ENCODE results near the gene NOX3. TPM values are rescaled to one million over a fixed set of nuclear protein-coding genes. Genes with fewer than 3 reads are reported as not detected.

The NOX3 gene
- total RNA-seq, 2 donors from 2014 or later = not detected

- Mint-ChIP-seq H3K4me1 (ENCODE audit: low read depth) (no peaks in the 10 kb centered on the region), H3K9me3 (peaks cover 5 to 10% of the 10 kb centered on the region in 2 donors), H3K27ac (no peak overlapping the region), H3K27me3 (ENCODE audit: low read depth) (no peaks in the 10 kb centered on the region), H3K36me3 (ENCODE audit: insufficient read depth in 2 of 2) (peaks cover 6 to 7% of the 10 kb centered on the region in 2 donors), H3K4me3 (no peak overlapping the region)
- DNase-seq = no peak
- no peak for ATAC-seq (replicated peaks in 1 of 2)
Measured at GRCh38 chr6:155354167-155354566, 101.5 kb downstream of the NOX3 start.

GRCh38 chr6:155352811-155353210, 102.8 kb downstream of the NOX3 start:
- Mint-ChIP-seq H3K27ac (no peak overlapping the region), H3K36me3 (ENCODE audit: insufficient read depth in 2 of 2) (peaks cover 8 to 10% of the 10 kb centered on the region in 2 donors), H3K9me3 (peaks cover 7% of the 10 kb centered on the region in 2 donors), H3K4me1 (ENCODE audit: low read depth) (peaks cover 5% of the 10 kb centered on the region), H3K27me3 (ENCODE audit: low read depth) (no peaks in the 10 kb centered on the region), H3K4me3 (no peak overlapping the region)
- DNase-seq = no peak
- ATAC-seq (replicated peaks in 1 of 2) = no peak

GRCh38 chr6:155352130-155352420, 103.6 kb downstream of the NOX3 start:
- Mint-ChIP-seq H3K27ac (no peak overlapping the region), H3K27me3 (ENCODE audit: low read depth) (no peaks in the 10 kb centered on the region), H3K36me3 (ENCODE audit: insufficient read depth in 2 of 2) (peaks cover 14 to 16% of the 10 kb centered on the region in 2 donors), H3K4me3 (no peak overlapping the region), H3K4me1 (ENCODE audit: low read depth) (peaks cover 10% of the 10 kb centered on the region), H3K9me3 (peaks cover 10 to 12% of the 10 kb centered on the region in 2 donors)
- no peak for DNase-seq
- ATAC-seq (replicated peaks in 1 of 2) = no peak

- H3K4me3 Mint-ChIP-seq = no peak overlapping the region
- ATAC-seq (replicated peaks in 1 of 2) (no peak), DNase-seq (no peak)
- H3K4me1 Mint-ChIP-seq (ENCODE audit: low read depth) = peaks cover 10% of the 10 kb centered on the region
- H3K27me3 Mint-ChIP-seq (ENCODE audit: low read depth) = no peaks in the 10 kb centered on the region
- no peak overlapping the region for H3K27ac Mint-ChIP-seq
- peaks cover 19 to 20% of the 10 kb centered on the region in 2 donors for H3K36me3 Mint-ChIP-seq (ENCODE audit: insufficient read depth in 2 of 2)
- H3K9me3 Mint-ChIP-seq = peaks cover 10 to 18% of the 10 kb centered on the region in 2 donors
Measured at GRCh38 chr6:155351273-155352129, 104.1 kb downstream of the NOX3 start.

GRCh38 chr6:155349956-155350355, 105.7 kb downstream of the NOX3 start:
- H3K9me3 Mint-ChIP-seq = peaks cover 16 to 26% of the 10 kb centered on the region in 2 donors
- ATAC-seq (replicated peaks in 1 of 2) = no peak
- H3K4me1 Mint-ChIP-seq (ENCODE audit: low read depth) = peaks cover 10% of the 10 kb centered on the region
- H3K27ac Mint-ChIP-seq = no peak overlapping the region
- H3K27me3 Mint-ChIP-seq (ENCODE audit: low read depth) = no peaks in the 10 kb centered on the region
- DNase-seq = no peak
- H3K36me3 Mint-ChIP-seq (ENCODE audit: insufficient read depth in 2 of 2) = peaks cover 24 to 28% of the 10 kb centered on the region in 2 donors
- H3K4me3 Mint-ChIP-seq = no peak overlapping the region

GRCh38 chr6:155349129-155349528, 106.5 kb downstream of the NOX3 start:
- Mint-ChIP-seq H3K4me3 (no peak overlapping the region), H3K4me1 (ENCODE audit: low read depth) (peaks cover 10% of the 10 kb centered on the region)
- ATAC-seq (replicated peaks in 1 of 2) = no peak

GRCh38 chr6:155347800-155348199, 107.8 kb downstream of the NOX3 start:
- Mint-ChIP-seq H3K9me3 (peaks cover 11 to 21% of the 10 kb centered on the region in 2 donors), H3K4me1 (ENCODE audit: low read depth) (peaks cover 10% of the 10 kb centered on the region), H3K36me3 (ENCODE audit: insufficient read depth in 2 of 2) (peaks cover 18 to 23% of the 10 kb centered on the region in 2 donors), H3K27me3 (ENCODE audit: low read depth) (no peaks in the 10 kb centered on the region), H3K4me3 (peak overlapping the region in 1 of 2 donors; percentile 0), H3K27ac (peak overlapping the region; percentile 36)
- ATAC-seq (replicated peaks in 1 of 2) (peak; percentile 60 to 70), DNase-seq (no peak)

More at GRCh38 chr6:155349129-155349528, 106.5 kb downstream of the NOX3 start:
- H3K27me3 Mint-ChIP-seq (ENCODE audit: low read depth) = no peaks in the 10 kb centered on the region
- peaks cover 20 to 24% of the 10 kb centered on the region in 2 donors for H3K36me3 Mint-ChIP-seq (ENCODE audit: insufficient read depth in 2 of 2)
- H3K9me3 Mint-ChIP-seq = peaks cover 15 to 22% of the 10 kb centered on the region in 2 donors
- H3K27ac Mint-ChIP-seq = no peak overlapping the region
- no peak for DNase-seq

- Mint-ChIP-seq H3K36me3 (ENCODE audit: insufficient read depth in 2 of 2) (peaks cover 18 to 23% of the 10 kb centered on the region in 2 donors), H3K4me3 (no peak overlapping the region), H3K27ac (no peak overlapping the region), H3K4me1 (ENCODE audit: low read depth) (peaks cover 10% of the 10 kb centered on the region), H3K27me3 (ENCODE audit: low read depth) (no peaks in the 10 kb centered on the region), H3K9me3 (peaks cover 11 to 21% of the 10 kb centered on the region in 2 donors)
- DNase-seq (no peak), ATAC-seq (replicated peaks in 1 of 2) (no peak)
Measured at GRCh38 chr6:155346957-155347356, 108.7 kb downstream of the NOX3 start.

Other genes with a start within 250 kb of the NOX3 start
- gene CLDN20, start 191.8 kb downstream of the NOX3 start, total RNA-seq = not detected
- 10 to 100 TPM; 37.0 to 41.3 TPM for gene TFB1M, start 141.4 kb downstream of the NOX3 start, total RNA-seq

Data from activated T-cell treated with anti-CD3 and anti-CD28 coated beads, Interleukin-2, amount 50 U/mL, for 72 hours (primary cell).